Stimulated activated memory B cell treated with anti-CD40 and anti-IgM and Interleukin-4, amounts not matched to agents 10 μg/mL and 1 μg/mL and 100 μg/mL, for 72 hours (primary cell): ENCODE measurements around the gene MT1X.

ENCODE experiments used
- ATAC-seq: fragments of 150-1000 bp; cut with Tn5 transposase; 2 replicates; pipeline ENCODE4 v1.10.0; 2021
- H3K27ac Mint-ChIP-seq: one replicate; pipeline ENCODE4 v1.8.0; 2022; ENCODE audit warnings: mild to moderate bottlenecking, mixed read lengths
- H3K27me3 Mint-ChIP-seq: one replicate; pipeline ENCODE4 v1.8.0; 2022; ENCODE audit warnings: mixed read lengths
- H3K36me3 Mint-ChIP-seq: one replicate; pipeline ENCODE4 v1.8.0; 2022; ENCODE audit warnings: mixed read lengths
- H3K4me1 Mint-ChIP-seq: one replicate; pipeline ENCODE4 v1.8.0; 2022; ENCODE audit warnings: mixed read lengths
- H3K4me3 Mint-ChIP-seq: one replicate; pipeline ENCODE4 v1.8.0; 2022; ENCODE audit warnings: mild to moderate bottlenecking, moderate library complexity, mixed read lengths
- H3K9me3 Mint-ChIP-seq: one replicate; pipeline ENCODE4 v1.8.0; 2022; ENCODE audit warnings: mixed read lengths

MT1X gene

GRCh38 chr16:56681939-56682702 lies at the start of gene MT1X:
Gene MT1X (plus strand): TSS chr16:56682470. CDS start chr16:56682541, 71 bp downstream.
- Mint-ChIP-seq H3K9me3 (peaks cover 3% of the 10 kb centered on the region), H3K36me3 (no peaks in the 10 kb centered on the region), H3K4me3 (peak within 1 kb of the TSS; percentile 95), H3K4me1 (peaks cover 16% of the 10 kb centered on the region), H3K27ac (peak within 1 kb of the TSS; percentile 82), H3K27me3 (peaks cover 29% of the 10 kb centered on the region)
- peak; percentile 99 for ATAC-seq

- no peaks in the 10 kb centered on the region for H3K9me3 Mint-ChIP-seq
- no peak overlapping the region for H3K27ac Mint-ChIP-seq
- peaks cover 66% of the 10 kb centered on the region for H3K27me3 Mint-ChIP-seq
- peak overlapping the region; percentile 41 for H3K4me3 Mint-ChIP-seq
- H3K36me3 Mint-ChIP-seq: no peaks in the 10 kb centered on the region
- H3K4me1 Mint-ChIP-seq: peaks cover 54% of the 10 kb centered on the region
- no peak for ATAC-seq
Measured at GRCh38 chr16:56632848-56633365, 49.4 kb upstream of the MT1X start.

- no peaks in the 10 kb centered on the region for H3K36me3 Mint-ChIP-seq
- peaks cover 60% of the 10 kb centered on the region for H3K4me1 Mint-ChIP-seq
- no peak overlapping the region for H3K27ac Mint-ChIP-seq
- no peaks in the 10 kb centered on the region for H3K9me3 Mint-ChIP-seq
- no peak overlapping the region for H3K4me3 Mint-ChIP-seq
- no peak for ATAC-seq
- peaks cover 72% of the 10 kb centered on the region for H3K27me3 Mint-ChIP-seq
Measured at GRCh38 chr16:56633535-56633934, 48.7 kb upstream of the MT1X start.

GRCh38 chr16:56634715-56635440 lies 47.4 kb upstream of the MT1X start:
- Mint-ChIP-seq H3K4me3 (peak overlapping the region; percentile 62), H3K36me3 (no peaks in the 10 kb centered on the region), H3K27me3 (peaks cover 86% of the 10 kb centered on the region), H3K4me1 (peaks cover 52% of the 10 kb centered on the region), H3K9me3 (no peaks in the 10 kb centered on the region), H3K27ac (peak overlapping the region; percentile 45)
- no peak for ATAC-seq

GRCh38 chr16:56635441-56635967 lies 46.8 kb upstream of the MT1X start:
- Mint-ChIP-seq H3K4me3 (peak overlapping the region; percentile 29), H3K4me1 (peaks cover 45% of the 10 kb centered on the region), H3K27me3 (peaks cover 92% of the 10 kb centered on the region), H3K9me3 (no peaks in the 10 kb centered on the region), H3K36me3 (no peaks in the 10 kb centered on the region), H3K27ac (peak overlapping the region; percentile 45)
- no peak for ATAC-seq

- no peaks in the 10 kb centered on the region for H3K9me3 Mint-ChIP-seq
- no peaks in the 10 kb centered on the region for H3K36me3 Mint-ChIP-seq
- no peak for ATAC-seq
- no peak overlapping the region for H3K4me3 Mint-ChIP-seq
- H3K4me1 Mint-ChIP-seq: peaks cover 41% of the 10 kb centered on the region
- H3K27me3 Mint-ChIP-seq: peaks cover 94% of the 10 kb centered on the region
- H3K27ac Mint-ChIP-seq: no peak overlapping the region
Measured at GRCh38 chr16:56636616-56637413, 45.5 kb upstream of the MT1X start.

GRCh38 chr16:56637814-56638750 lies 44.2 kb upstream of the MT1X start, which contains the start of gene MT1A:
Gene MT1A (plus strand): TSS chr16:56638666. CDS start chr16:56638739, 73 bp downstream.
- Mint-ChIP-seq H3K27ac (no peak within 1 kb of the TSS), H3K4me1 (peaks cover 37% of the 10 kb centered on the region), H3K4me3 (peak within 1 kb of the TSS; percentile 57), H3K9me3 (no peaks in the 10 kb centered on the region), H3K36me3 (no peaks in the 10 kb centered on the region), H3K27me3 (peaks cover 81% of the 10 kb centered on the region)
- ATAC-seq: peak; percentile 37

GRCh38 chr16:56639045-56639444 lies 43.2 kb upstream of the MT1X start:
- H3K4me3 Mint-ChIP-seq: no peak overlapping the region
- no peaks in the 10 kb centered on the region for H3K9me3 Mint-ChIP-seq
- peaks cover 77% of the 10 kb centered on the region for H3K27me3 Mint-ChIP-seq
- peaks cover 47% of the 10 kb centered on the region for H3K4me1 Mint-ChIP-seq
- no peak overlapping the region for H3K27ac Mint-ChIP-seq
- no peak for ATAC-seq
- no peaks in the 10 kb centered on the region for H3K36me3 Mint-ChIP-seq

- ATAC-seq: no peak
- H3K36me3 Mint-ChIP-seq: no peaks in the 10 kb centered on the region
- H3K27ac Mint-ChIP-seq: no peak overlapping the region
- peaks cover 77% of the 10 kb centered on the region for H3K27me3 Mint-ChIP-seq
- no peaks in the 10 kb centered on the region for H3K9me3 Mint-ChIP-seq
- no peak overlapping the region for H3K4me3 Mint-ChIP-seq
- peaks cover 44% of the 10 kb centered on the region for H3K4me1 Mint-ChIP-seq
Measured at GRCh38 chr16:56640076-56640475, 42.2 kb upstream of the MT1X start.

GRCh38 chr16:56641166-56641565 lies 41.1 kb upstream of the MT1X start:
- ATAC-seq: no peak
- Mint-ChIP-seq H3K27ac (no peak overlapping the region), H3K9me3 (no peaks in the 10 kb centered on the region), H3K36me3 (no peaks in the 10 kb centered on the region), H3K4me3 (no peak overlapping the region), H3K4me1 (peaks cover 41% of the 10 kb centered on the region), H3K27me3 (peaks cover 69% of the 10 kb centered on the region)

- no peak overlapping the region for H3K27ac Mint-ChIP-seq
- peak overlapping the region; percentile 80 for H3K4me3 Mint-ChIP-seq
- H3K27me3 Mint-ChIP-seq: peaks cover 62% of the 10 kb centered on the region
- peaks cover 27% of the 10 kb centered on the region for H3K4me1 Mint-ChIP-seq
- H3K9me3 Mint-ChIP-seq: no peaks in the 10 kb centered on the region
- no peaks in the 10 kb centered on the region for H3K36me3 Mint-ChIP-seq
- ATAC-seq: peak; percentile 98
Measured at GRCh38 chr16:56643080-56643778, 39.0 kb upstream of the MT1X start.

GRCh38 chr16:56643833-56644232 lies 38.4 kb upstream of the MT1X start:
- ATAC-seq: no peak
- Mint-ChIP-seq H3K4me3 (peak overlapping the region; percentile 80), H3K27me3 (peaks cover 62% of the 10 kb centered on the region), H3K36me3 (no peaks in the 10 kb centered on the region), H3K4me1 (peaks cover 21% of the 10 kb centered on the region), H3K27ac (no peak overlapping the region), H3K9me3 (no peaks in the 10 kb centered on the region)

GRCh38 chr16:56645311-56645710 lies 37.0 kb upstream of the MT1X start:
- H3K27me3 Mint-ChIP-seq: peaks cover 55% of the 10 kb centered on the region
- ATAC-seq: no peak

More at GRCh38 chr16:56645311-56645710, 37.0 kb upstream of the MT1X start:
- no peak overlapping the region for H3K4me3 Mint-ChIP-seq
- H3K9me3 Mint-ChIP-seq: no peaks in the 10 kb centered on the region
- H3K36me3 Mint-ChIP-seq: no peaks in the 10 kb centered on the region
- H3K27ac Mint-ChIP-seq: no peak overlapping the region
- H3K4me1 Mint-ChIP-seq: peaks cover 20% of the 10 kb centered on the region
